DND-41 (cell line): ENCODE measurements around the gene ADRM1.

ENCODE experiments used
- ATAC-seq: fragments of 200-7000 bp; cut with Tn5 transposase; 3 replicates; pipeline ENCODE4 v1.9.1; 2021; ENCODE audit warnings: low read depth; ENCODE audit not compliant: insufficient read depth
- DNase-seq: peaks from one replicate; pipeline ENCODE4 v3.0.0-alpha.2; 2020
- H2AFZ ChIP-seq: 2 replicates; pipeline ENCODE4 v1.6.0; 2012; ENCODE audit warnings: low read depth, low read length
- H3K27ac ChIP-seq: 2 replicates; pipeline ENCODE4 v1.5.1; 2012; ENCODE audit warnings: low read length, inconsistent platforms
- H3K27me3 ChIP-seq: fragments of 200-600 bp; sonication (generic); 2 replicates; pipeline ENCODE4 v1.6.0; 2012; ENCODE audit warnings: low read length, mild to moderate bottlenecking, inconsistent platforms; ENCODE audit not compliant: insufficient read depth, poor library complexity
- H3K36me3 ChIP-seq: 2 replicates; pipeline ENCODE4 v1.5.1; 2012; ENCODE audit warnings: low read length, inconsistent platforms; ENCODE audit not compliant: insufficient read depth
- H3K4me1 ChIP-seq: 2 replicates; pipeline ENCODE4 v1.5.1; 2012; ENCODE audit warnings: mild to moderate bottlenecking, low read length; ENCODE audit not compliant: insufficient read depth
- H3K4me2 ChIP-seq: 2 replicates; pipeline ENCODE4 v1.6.0; 2012; ENCODE audit warnings: mild to moderate bottlenecking, moderate library complexity, low read length, inconsistent platforms; ENCODE audit not compliant: insufficient read depth
- H3K4me3 ChIP-seq, 2 experiments: fragments of 200-600 bp in 1 of 2; shearing (Covaris generic) in 1 of 2; 2 replicates each; pipeline ENCODE4 v1.5.1; 2012 to 2016; ENCODE audit warnings: inconsistent platforms in 2 of 2, low read length in 2 of 2, mild to moderate bottlenecking in 2 of 2, low read depth in 1 of 2, moderate library complexity in 1 of 2
- H3K79me2 ChIP-seq: 2 replicates; pipeline ENCODE4 v1.6.0; 2012; ENCODE audit warnings: low read length, inconsistent platforms; ENCODE audit not compliant: insufficient read depth
- H3K9ac ChIP-seq: 2 replicates; pipeline ENCODE4 v1.6.0; 2012; ENCODE audit warnings: low read depth, mild to moderate bottlenecking, inconsistent platforms, low read length, moderate library complexity
- H3K9me3 ChIP-seq: 2 replicates; pipeline ENCODE4 v1.5.1; 2012; ENCODE audit warnings: low read length, moderate library complexity, mild to moderate bottlenecking, inconsistent platforms; ENCODE audit not compliant: insufficient read depth, severe bottlenecking
- H4K20me1 ChIP-seq: 2 replicates; pipeline ENCODE4 v1.6.0; 2012; ENCODE audit warnings: low read length; ENCODE audit not compliant: insufficient read depth
- CTCF ChIP-seq: IDR thresholded peaks from 2 replicates; pipeline ENCODE4 v1.5.1; 2012; ENCODE audit warnings: borderline replicate concordance, low read length, moderate library complexity, mild to moderate bottlenecking; ENCODE audit not compliant: poor library complexity, severe bottlenecking; ENCODE audit errors: extremely low read depth
- EZH2 ChIP-seq: IDR thresholded peaks from 3 replicates; pipeline ENCODE4 v1.6.1; 2012; ENCODE audit warnings: borderline replicate concordance, low read depth, mild to moderate bottlenecking, moderate library complexity, low read length, inconsistent platforms; ENCODE audit not compliant: severe bottlenecking

Gene ADRM1

GRCh38 chr20:62269378-62269777 lies 33.4 kb upstream of the ADRM1 start:
- Histone ChIP-seq H3K27ac (no peak overlapping the region), H4K20me1 (peaks cover 20% of the 10 kb centered on the region), H3K79me2 (no peaks in the 10 kb centered on the region), H3K9ac (no peak overlapping the region), H3K9me3 (no peaks in the 10 kb centered on the region), H3K4me1 (no peaks in the 10 kb centered on the region), H2AFZ (no peak overlapping the region), H3K36me3 (peaks cover 65% of the 10 kb centered on the region), H3K4me2 (no peak overlapping the region), H3K4me3 (no peak overlapping the region), H3K27me3 (no peaks in the 10 kb centered on the region)
- DNase-seq (no peak), ATAC-seq (no peak)
- no peak for TF ChIP-seq EZH2

GRCh38 chr20:62269871-62270270 lies 32.9 kb upstream of the ADRM1 start:
- peaks cover 22% of the 10 kb centered on the region for H4K20me1 ChIP-seq
- no peak for ATAC-seq

GRCh38 chr20:62272200-62272599 lies 30.6 kb upstream of the ADRM1 start:
- Histone ChIP-seq H3K4me1 (no peaks in the 10 kb centered on the region), H3K9ac (no peak overlapping the region), H3K79me2 (no peaks in the 10 kb centered on the region), H3K27ac (no peak overlapping the region), H4K20me1 (peaks cover 22% of the 10 kb centered on the region), H2AFZ (no peak overlapping the region), H3K27me3 (no peaks in the 10 kb centered on the region), H3K36me3 (peaks cover 46% of the 10 kb centered on the region), H3K9me3 (no peaks in the 10 kb centered on the region), H3K4me3 (no peak overlapping the region), H3K4me2 (no peak overlapping the region)
- ATAC-seq (no peak; the same call in 2 of the 3 replicates), DNase-seq (no peak)
- no peak for TF ChIP-seq CTCF
- no peak for TF ChIP-seq EZH2

More at GRCh38 chr20:62269871-62270270, 32.9 kb upstream of the ADRM1 start:
- no peaks in the 10 kb centered on the region for H3K4me1 ChIP-seq
- TF ChIP-seq EZH2 = no peak
- TF ChIP-seq CTCF = no peak
- H2AFZ ChIP-seq = no peak overlapping the region
- H3K79me2 ChIP-seq = no peaks in the 10 kb centered on the region
- DNase-seq = no peak
- peaks cover 64% of the 10 kb centered on the region for H3K36me3 ChIP-seq
- no peak overlapping the region for H3K4me3 ChIP-seq
- H3K9ac ChIP-seq = no peak overlapping the region
- no peak overlapping the region for H3K4me2 ChIP-seq
- no peaks in the 10 kb centered on the region for H3K9me3 ChIP-seq
- no peak overlapping the region for H3K27ac ChIP-seq
- no peaks in the 10 kb centered on the region for H3K27me3 ChIP-seq

DNA sequence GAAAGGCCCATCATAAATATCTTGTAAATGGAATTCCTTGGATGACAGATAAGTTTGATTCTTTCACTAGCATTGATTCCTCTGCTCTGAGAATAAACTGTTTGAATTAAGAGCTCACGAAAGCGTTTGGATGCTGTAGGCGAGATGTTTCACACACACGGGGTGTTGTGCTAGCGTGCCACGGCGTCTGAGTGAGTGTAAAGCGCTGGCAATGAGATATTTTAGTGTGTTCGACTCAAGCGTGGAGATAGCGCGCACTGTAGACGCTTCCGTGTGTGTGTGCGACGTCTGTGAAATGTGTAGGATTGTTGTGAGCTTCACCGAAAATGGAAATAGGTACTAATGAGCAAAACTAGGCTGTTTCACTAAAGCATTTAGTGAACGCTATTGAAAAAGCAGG lies 29.4 kb upstream of the ADRM1 start:
- DNase-seq = no peak
- H3K4me3 ChIP-seq = no peak overlapping the region
- peaks cover 49% of the 10 kb centered on the region for H3K36me3 ChIP-seq
- peaks cover 26% of the 10 kb centered on the region for H4K20me1 ChIP-seq
- H3K27ac ChIP-seq = no peak overlapping the region
- no peak for ATAC-seq
- H2AFZ ChIP-seq = no peak overlapping the region
- no peaks in the 10 kb centered on the region for H3K4me1 ChIP-seq
- no peak overlapping the region for H3K4me2 ChIP-seq
- H3K27me3 ChIP-seq = no peaks in the 10 kb centered on the region
- H3K9ac ChIP-seq = no peak overlapping the region
- TF ChIP-seq CTCF = no peak
- no peak for TF ChIP-seq EZH2
- H3K79me2 ChIP-seq = no peaks in the 10 kb centered on the region
- H3K9me3 ChIP-seq = no peaks in the 10 kb centered on the region
